Astrocyte of the cerebellum (primary cell): ENCODE data around the gene CNDP1.
A peak's percentile ranks its signal among the peaks of the same experiment; 100 is the strongest.

Experiments
- DNase-seq: peaks from one replicate; pipeline ENCODE4 v3.0.0-alpha.2; 2011; ENCODE audit warnings: low read depth
- H3K4me3 ChIP-seq: 2 replicates; pipeline ENCODE4 v1.5.1; 2011; ENCODE audit warnings: mild to moderate bottlenecking, low read depth, low read length, moderate library complexity
- CTCF ChIP-seq: IDR thresholded peaks from 2 replicates; pipeline ENCODE4 v1.5.1; 2012; ENCODE audit warnings: low read length, low read depth, moderate library complexity, mild to moderate bottlenecking; ENCODE audit errors: missing control alignments
- in situ Hi-C: cut with HindIII; loops from 2 replicates; pipeline ENCODE4 v1.10.0; 2017; ENCODE audit warnings: low sequenced_read_pairs

The CNDP1 gene

DNA sequence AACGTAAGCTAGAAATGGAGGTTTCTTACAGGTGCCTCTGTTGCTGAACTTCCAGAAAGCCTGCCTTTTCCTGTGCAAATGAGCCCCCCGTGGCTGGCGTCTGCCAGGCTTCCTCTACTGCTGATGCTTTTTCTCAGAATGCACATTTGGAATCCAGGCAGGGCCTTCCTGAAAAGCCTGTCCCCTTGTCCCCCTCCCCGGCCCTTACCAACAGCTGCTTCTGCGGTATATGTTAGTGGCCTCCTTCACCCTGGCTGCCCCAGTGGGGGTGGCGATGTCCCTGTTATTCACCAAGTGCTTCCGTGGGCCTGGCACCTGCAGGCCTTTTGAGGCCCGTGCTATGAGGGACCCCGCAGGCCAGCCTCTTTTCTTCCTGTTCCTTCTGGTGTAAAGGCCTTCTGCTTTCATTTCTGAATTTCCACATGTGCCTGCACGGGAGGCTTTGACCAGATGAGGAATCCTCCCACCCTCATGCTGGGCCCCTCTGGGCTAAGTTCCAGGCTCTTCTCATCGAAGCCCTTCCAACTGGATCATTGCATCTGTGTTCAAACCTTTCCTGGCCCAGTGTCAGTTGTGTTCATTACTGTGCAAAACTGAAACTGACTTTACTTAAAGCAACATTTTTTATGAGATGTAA, 27.7 kb upstream of the CNDP1 start:
- no peak for TF ChIP-seq CTCF
- no peak overlapping the region for H3K4me3 ChIP-seq
- in situ Hi-C loops: no loop called here
- peak; percentile 72 for DNase-seq

- TF ChIP-seq CTCF: no peak
- in situ Hi-C loops: no loop called here
- H3K4me3 ChIP-seq: no peak overlapping the region
- DNase-seq: no peak
Measured at GRCh38 chr18:74507097-74507881, 27.0 kb upstream of the CNDP1 start.

DNA sequence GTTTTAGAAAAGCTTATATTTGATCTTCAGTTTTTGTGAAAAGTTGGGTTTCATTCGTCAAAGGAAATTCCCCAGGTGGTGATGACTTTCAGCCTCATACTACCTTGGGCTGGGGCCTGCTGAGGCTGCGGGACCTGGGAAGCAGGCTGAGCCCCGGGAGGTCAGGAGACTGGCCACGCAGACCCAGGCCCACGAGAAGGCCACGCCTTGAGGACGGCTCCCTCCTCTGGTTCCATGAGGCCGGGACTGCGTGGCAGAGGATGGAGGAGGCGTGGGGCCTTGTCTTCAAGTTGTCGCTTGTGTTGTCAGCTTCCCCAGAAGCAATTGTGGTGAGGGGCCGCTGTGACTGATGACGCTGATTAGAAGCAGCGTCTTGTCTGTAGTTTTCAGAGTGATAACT, 26.4 kb upstream of the CNDP1 start:
- no peak for TF ChIP-seq CTCF
- H3K4me3 ChIP-seq: no peak overlapping the region
- in situ Hi-C loops: no loop called here
- no peak for DNase-seq

DNA sequence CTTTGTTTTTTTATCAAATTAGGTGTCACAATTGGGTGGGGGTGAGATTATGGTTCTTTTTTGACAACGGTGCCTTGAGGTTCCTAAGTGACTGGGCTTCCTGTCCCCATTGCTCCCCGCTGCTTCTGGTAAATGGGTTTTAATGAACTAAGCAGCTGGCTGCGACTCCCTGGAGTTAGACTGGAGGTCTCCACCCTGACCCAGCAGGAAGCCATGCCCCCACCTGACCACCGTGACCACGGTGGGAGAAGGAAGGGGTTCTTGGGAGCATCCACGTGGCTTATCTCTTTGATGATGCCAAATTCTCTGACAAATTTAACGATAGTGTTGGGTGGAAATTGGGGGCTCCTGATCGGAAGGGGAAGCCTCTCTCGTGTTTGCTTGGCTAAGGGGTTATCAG, 25.9 kb upstream of the CNDP1 start:
- in situ Hi-C loops: no loop called here
- no peak for DNase-seq
- no peak for TF ChIP-seq CTCF
- no peak overlapping the region for H3K4me3 ChIP-seq

DNA sequence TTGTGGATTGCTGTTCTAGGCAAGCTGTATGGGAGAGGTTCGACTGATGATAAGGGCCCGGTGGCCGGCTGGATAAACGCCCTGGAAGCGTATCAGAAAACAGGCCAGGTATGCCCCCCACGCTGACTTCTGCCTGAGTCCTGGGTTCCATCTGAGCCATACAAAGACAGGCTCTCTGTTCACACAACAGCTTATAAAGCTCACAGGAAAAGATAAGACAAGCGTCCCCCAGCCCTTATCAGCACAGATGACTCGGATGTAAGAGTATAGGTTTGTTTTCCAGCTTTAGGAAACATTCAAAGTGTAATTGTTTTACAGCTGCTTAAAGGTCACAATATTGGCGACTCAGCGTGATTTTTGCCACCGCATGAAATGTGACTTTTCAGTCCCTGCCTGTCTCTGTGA, 25.5 kb upstream of the CNDP1 start:
- DNase-seq: no peak
- no peak for TF ChIP-seq CTCF

DNA sequence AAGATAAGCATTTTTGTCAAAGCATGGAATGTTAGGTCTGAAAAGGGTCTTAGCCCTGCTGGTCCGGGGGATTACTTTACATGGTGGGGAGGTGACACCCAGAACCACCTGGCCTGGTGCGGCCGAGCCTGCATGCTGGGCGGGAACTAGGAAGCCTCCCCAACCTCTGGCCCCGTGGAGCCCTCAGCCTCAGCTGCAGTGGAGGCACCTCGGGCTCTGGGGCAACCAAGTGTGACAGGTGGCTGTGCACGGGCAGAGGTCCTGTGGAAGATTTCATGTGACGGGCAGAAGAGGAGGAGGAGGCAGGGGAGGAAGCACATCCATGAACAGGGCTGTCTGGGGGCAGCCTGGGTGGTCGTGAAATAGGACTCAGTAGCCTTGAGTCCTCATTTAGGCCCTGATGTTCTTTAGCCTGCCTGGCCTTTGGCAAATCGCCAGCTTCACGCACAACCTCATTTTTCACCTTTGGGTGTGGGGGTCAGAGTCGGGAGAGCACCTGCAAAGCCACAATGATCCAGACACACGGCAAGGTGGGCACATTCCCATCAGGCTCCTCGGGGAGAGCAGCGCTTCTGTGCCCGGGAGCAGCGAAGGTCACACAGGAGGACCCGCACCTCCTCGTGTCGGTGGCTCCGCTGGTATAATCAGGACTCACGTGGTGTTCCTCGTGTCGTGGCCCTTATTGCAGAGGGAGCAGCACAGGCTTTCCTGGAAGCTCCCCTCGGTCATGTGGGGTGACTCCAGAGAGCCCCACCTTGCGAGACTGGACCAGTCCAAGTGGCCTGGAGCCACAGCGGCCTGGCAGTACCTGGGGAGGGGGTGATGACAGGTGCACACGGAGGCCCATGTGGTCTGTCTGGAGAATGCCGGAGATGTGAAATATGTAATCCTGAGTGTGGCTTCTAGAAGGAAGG, 24.2 kb upstream of the CNDP1 start:
- in situ Hi-C loops: no loop called here
- TF ChIP-seq CTCF: no peak
- H3K4me3 ChIP-seq: no peak overlapping the region
- no peak for DNase-seq

More for the DNA sequence above, 25.5 kb upstream of the CNDP1 start:
- no peak overlapping the region for H3K4me3 ChIP-seq
- in situ Hi-C loops: no loop called here
